SK-N-SH (cell line): ENCODE measurements around the gene MIER1. TPM values are rescaled to one million over a fixed set of nuclear protein-coding genes. Genes with fewer than 3 reads are reported as not detected.

Source experiments
- CTCF ChIA-PET: fragments of 300-600, 350-600 bp; formaldehyde crosslinking; extraction: SDS; loops from one replicate; lab custom pipeline; 2021; lab: Yijun Ruan, JAX
- POLR2A ChIA-PET: fragments of 350-600 bp; sonication (Branson Sonifier 250); formaldehyde crosslinking; extraction: SDS; loops from one replicate; lab custom pipeline; 2020; ENCODE audit warnings: antibody characterized with exemption, inconsistent platforms; lab: Yijun Ruan, JAX
- DNase-seq: peaks from one replicate; pipeline ENCODE4 v3.0.0; 2012
- H2AFZ ChIP-seq: fragments of 200-600 bp; sonication (generic); 2 replicates; pipeline ENCODE4 v1.8.1; 2016; ENCODE audit warnings: antibody characterized with exemption, mild to moderate bottlenecking, low read depth
- H3F3A ChIP-seq: fragments of 200-600 bp; sonication (generic); replicated peaks from 2 replicates; pipeline ENCODE3; 2016; ENCODE audit warnings: antibody characterized with exemption, mild to moderate bottlenecking; ENCODE audit not compliant: insufficient read depth
- H3K27ac ChIP-seq, 2 experiments: fragments of 200-500 bp in 1 of 2; fragments of 200-600 bp in 1 of 2; sonication (Bioruptor generic) in 1 of 2; sonication (generic), shearing (Covaris generic) in 1 of 2; 2 replicates each; pipeline versions ENCODE4 v1.5.1 to v1.6.1; 2014 to 2016; ENCODE audit warnings: low read depth in 2 of 2, inconsistent platforms in 1 of 2, low read length in 1 of 2, mild to moderate bottlenecking in 1 of 2, mixed read lengths in 1 of 2
- H3K27me3 ChIP-seq: fragments of 200-600 bp; sonication (generic), shearing (Covaris generic); 2 replicates; pipeline ENCODE4 v1.6.1; 2016; ENCODE audit warnings: mixed run types; ENCODE audit not compliant: insufficient read depth
- H3K36me3 ChIP-seq, 2 experiments: fragments of 200-500 bp in 1 of 2; fragments of 200-600 bp in 1 of 2; sonication (Bioruptor generic) in 1 of 2; sonication (generic) in 1 of 2; replicated peaks in 1 of 2; 2 replicates each; pipeline versions ENCODE3 to v1.5.1; 2014 to 2016; ENCODE audit warnings: low read length in 1 of 2, mild to moderate bottlenecking in 1 of 2; ENCODE audit not compliant: insufficient read depth in 2 of 2, control insufficient read depth in 1 of 2
- H3K4me1 ChIP-seq, 2 experiments: fragments of 200-500 bp in 1 of 2; fragments of 200-600 bp in 1 of 2; sonication (Bioruptor generic) in 1 of 2; sonication (generic), shearing (Covaris generic) in 1 of 2; 2 replicates each; pipeline versions ENCODE4 v1.5.1 to v1.6.1; 2014 to 2016; ENCODE audit warnings: low read depth in 1 of 2, low read length in 1 of 2, mixed run types in 1 of 2; ENCODE audit not compliant: insufficient read depth in 2 of 2, control insufficient read depth in 1 of 2
- H3K4me2 ChIP-seq: fragments of 200-600 bp; sonication (generic), shearing (Covaris generic); 2 replicates; pipeline ENCODE4 v1.6.1; 2017; ENCODE audit warnings: mixed run types
- H3K4me3 ChIP-seq, 2 experiments: fragments of 200-500 bp in 1 of 2; fragments of 200-600 bp in 1 of 2; sonication (Bioruptor generic) in 1 of 2; sonication (generic), shearing (Covaris generic) in 1 of 2; 2 replicates each; pipeline versions ENCODE4 v1.5.1 to v1.8.1; 2014 to 2016; ENCODE audit warnings: low read depth in 2 of 2, inconsistent platforms in 1 of 2, low read length in 1 of 2, mild to moderate bottlenecking in 1 of 2, mixed read lengths in 1 of 2, moderate library complexity in 1 of 2
- H3K79me2 ChIP-seq: fragments of 200-600 bp; sonication (generic); 2 replicates; pipeline ENCODE4 v1.8.1; 2017; ENCODE audit warnings: mild to moderate bottlenecking; ENCODE audit not compliant: insufficient read depth
- H3K9ac ChIP-seq: fragments of 200-600 bp; sonication (generic); 2 replicates; pipeline ENCODE4 v1.6.1; 2017; ENCODE audit warnings: mixed run types
- H3K9me2 ChIP-seq: fragments of 200-600 bp; sonication (generic); 2 replicates; pipeline ENCODE4 v1.6.1; 2017; ENCODE audit warnings: mixed run types
- H3K9me3 ChIP-seq: fragments of 200-600 bp; sonication (generic); 2 replicates; pipeline ENCODE4 v1.6.1; 2017; ENCODE audit warnings: mixed run types, mild to moderate bottlenecking, moderate library complexity
- H4K20me1 ChIP-seq: fragments of 200-600 bp; sonication (generic); 2 replicates; pipeline ENCODE4 v1.6.1; 2017; ENCODE audit warnings: mild to moderate bottlenecking, mixed run types; ENCODE audit not compliant: insufficient read depth
- CHD2 ChIP-seq: fragments of 150-350 bp; IDR thresholded peaks from 2 replicates; pipeline ENCODE4 v1.6.1; 2018; ENCODE audit warnings: low read length; ENCODE audit not compliant: partially characterized antibody
- ELF1 ChIP-seq: IDR thresholded peaks from 2 replicates; pipeline ENCODE4 v1.4.0; 2012
- EP300 ChIP-seq, 2 experiments: IDR thresholded peaks; 2 replicates each; pipeline versions ENCODE4 v1.4.0 to v1.6.1; 2012; ENCODE audit warnings: borderline replicate concordance in 1 of 2, low read depth in 1 of 2, low read length in 1 of 2
- EZH2phosphoT487 ChIP-seq: fragments of 200-600 bp; sonication (generic); IDR thresholded peaks from 2 replicates; pipeline ENCODE4 v1.6.1; 2017; ENCODE audit warnings: low read depth, mixed run types, mild to moderate bottlenecking, antibody characterized with exemption, moderate library complexity, borderline replicate concordance
- GATA2 ChIP-seq: sonication (generic); formaldehyde crosslinking; IDR thresholded peaks from 2 replicates; pipeline ENCODE4 v1.5.0; 2020; ENCODE audit warnings: mild to moderate bottlenecking, missing genetic modification reagents
- MAX ChIP-seq: IDR thresholded peaks from 2 replicates; pipeline ENCODE4 v1.4.0; 2012; ENCODE audit warnings: low read depth
- MEF2A ChIP-seq: IDR thresholded peaks from 2 replicates; pipeline ENCODE4 v1.4.0; 2012; ENCODE audit warnings: low read depth, borderline replicate concordance
- NFIC ChIP-seq: IDR thresholded peaks from 2 replicates; pipeline ENCODE4 v1.4.0; 2012; ENCODE audit warnings: borderline replicate concordance
- RCOR1 ChIP-seq: fragments of 150-350 bp; IDR thresholded peaks from 2 replicates; pipeline ENCODE4 v1.6.1; 2017; ENCODE audit warnings: antibody characterized with exemption, low read length
- RXRA ChIP-seq: IDR thresholded peaks from 2 replicates; pipeline ENCODE4 v1.4.0; 2012; ENCODE audit warnings: low read depth, mild to moderate bottlenecking, borderline replicate concordance
- SIN3A ChIP-seq: IDR thresholded peaks from 2 replicates; pipeline ENCODE4 v1.6.1; 2012; ENCODE audit warnings: low read depth, mild to moderate bottlenecking, low read length, moderate library complexity, borderline replicate concordance
- TAF1 ChIP-seq: IDR thresholded peaks from 2 replicates; pipeline ENCODE4 v1.6.1; 2012; ENCODE audit warnings: low read depth, mild to moderate bottlenecking, low read length, moderate library complexity, borderline replicate concordance
- YY1 ChIP-seq: IDR thresholded peaks from 2 replicates; pipeline ENCODE4 v1.4.0; 2012; ENCODE audit warnings: low read depth, mild to moderate bottlenecking
- ZBTB33 ChIP-seq: IDR thresholded peaks from 2 replicates; pipeline ENCODE4 v1.4.0; 2012; ENCODE audit warnings: low read depth, borderline replicate concordance
- WGBS: methylation state at CpG from one replicate; pipeline ENCODE4 v1.1.6; 2017; ENCODE audit warnings: low lambda C conversion rate; 5-methylcytosine and 5-hydroxymethylcytosine counted together
- polyA plus RNA-seq, 3 experiments: library from polyadenylated mRNA; depleted of rRNA; stranded (reverse); fragments of >200 nt; gene quantifications; 2 replicates each; pipeline ENCODE4 v1.2.3, GENCODE V29; 2012
- TF ChIP-seq, protein P1 (sequence below): fragments of 150-350 bp; IDR thresholded peaks from 2 replicates; pipeline ENCODE4 v1.6.1; 2017; ENCODE audit warnings: antibody characterized with exemption, low read length, low read depth, borderline replicate concordance
- TF ChIP-seq, protein P2 (sequence below): IDR thresholded peaks from 2 replicates; pipeline ENCODE4 v1.6.1; 2012; ENCODE audit warnings: mild to moderate bottlenecking, low read depth, low read length, moderate library complexity
- TF ChIP-seq, protein P3 (sequence below): IDR thresholded peaks from 2 replicates; pipeline ENCODE4; 2012
- TF ChIP-seq, protein P4 (sequence below): fragments of 150-350 bp; IDR thresholded peaks from 2 replicates; pipeline ENCODE4 v1.6.1; 2016; ENCODE audit warnings: mild to moderate bottlenecking, low read depth, low read length

The MIER1 gene
- polyA plus RNA-seq, 1 of the 3 experiments (the other 2 are of a cell fraction), result 4.4 TPM

DNA sequence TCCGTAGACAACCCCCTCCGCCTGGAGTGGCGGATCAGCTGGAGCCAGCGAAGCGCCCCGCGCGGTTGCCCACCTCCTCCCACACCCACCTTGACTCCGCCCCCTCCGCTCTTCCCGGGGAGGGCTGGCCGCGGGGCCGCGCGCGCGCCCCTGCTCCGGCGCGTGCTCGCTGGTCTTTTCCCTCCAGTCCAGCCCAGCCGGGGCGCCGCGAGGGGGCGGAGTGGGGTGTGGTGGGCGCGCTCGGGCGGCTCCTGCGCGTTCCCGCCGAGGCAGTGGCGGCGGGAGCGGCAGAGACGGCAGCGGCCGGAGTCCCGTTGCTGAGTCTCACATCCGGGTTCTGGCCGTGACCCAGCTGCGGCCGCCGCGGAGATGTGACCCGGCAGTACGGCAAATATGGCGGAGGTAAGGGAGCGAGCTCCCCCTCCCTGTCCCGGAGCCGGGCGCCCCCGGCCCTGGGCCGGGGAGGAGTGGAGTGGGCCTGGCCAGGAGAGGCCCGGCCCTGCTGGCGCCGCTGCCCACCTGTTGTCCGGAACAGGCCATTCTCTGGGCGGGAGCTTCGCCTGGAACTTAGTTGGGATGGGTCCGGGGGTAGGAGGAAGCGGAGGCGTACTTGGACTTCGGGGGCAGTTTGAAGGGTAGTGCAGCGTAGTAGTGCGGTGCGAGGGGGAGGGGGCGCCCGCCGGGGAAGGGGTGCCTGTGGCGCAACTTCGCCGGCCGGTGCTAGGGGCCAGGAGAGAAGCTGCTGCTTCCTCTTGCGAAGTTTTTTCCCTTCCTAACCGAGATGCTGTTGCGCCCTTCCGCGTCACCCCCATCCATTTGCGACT is 5.4 kb downstream of the MIER1 start:
- H3K27ac ChIP-seq, result peak overlapping the region; percentile 85 to 91
- peak overlapping the region; percentile 82 for H3K4me2 ChIP-seq
- H3K4me1 ChIP-seq, result peaks cover 22 to 30% of the 10 kb centered on the region in 2 experiments
- peak overlapping the region; percentile 65; the same call in 1 of the 2 replicates for H2AFZ ChIP-seq
- H3K9me2 ChIP-seq, result no peaks in the 10 kb centered on the region
- ChIA-PET POLR2A (interaction anchor here (0.9 to 1.4 kb wide), 6 partner anchors 12 to 500 kb away, joined by 3 to 4 read pairs (median 3); partner anchors contain the start of genes SERBP1 and SLC35D1), CTCF (interaction anchor here (0.6 to 1.9 kb wide), 5 partner anchors 10 to 528 kb away, joined by 3 to 8 read pairs (median 5); no protein-coding TSS in a partner anchor)
- H3K9ac ChIP-seq, result peak overlapping the region; percentile 90
- peak overlapping the region; percentile 86 to 89 for H3K4me3 ChIP-seq
- peak; percentile 95 for DNase-seq
- peaks cover 20 to 24% of the 10 kb centered on the region in 2 experiments for H3K36me3 ChIP-seq
- peaks cover 25% of the 10 kb centered on the region for H3F3A ChIP-seq
- 4% methylated on average over 48 of the region's 83 CpGs for WGBS
- no peaks in the 10 kb centered on the region for H3K27me3 ChIP-seq
- H3K9me3 ChIP-seq, result no peaks in the 10 kb centered on the region
- H4K20me1 ChIP-seq, result peaks cover 28% of the 10 kb centered on the region
- peaks cover 89% of the 10 kb centered on the region for H3K79me2 ChIP-seq
- TF ChIP-seq TAF1 (peak; percentile 65; the same call in 1 of the 2 replicates), CHD2 (peak; percentile 24), MEF2A (no peak), EP300 (IDR thresholded peaks at IDR 0.05; ENCODE audit: borderline replicate concordance in 1 of 2, low read depth in 1 of 2, low read length in 1 of 2) (peak in 1 of 2 experiments; percentile 11; a peak in 2 of 4 replicates), ELF1 (0 out of 2 replicates have a peak, but pooled peaks have one; percentile 34), RCOR1 (0 out of 2 replicates have a peak, but pooled peaks have one; percentile 6), RXRA (no peak), NFIC (peak; percentile 21; the same call in 1 of the 2 replicates), ZBTB33 (no peak), MAX (no peak; the same call in 1 of the 2 replicates), YY1 (peak; percentile 85), SIN3A (peak; percentile 77; the same call in 1 of the 2 replicates), GATA2 (CRISPR knock-in tag) (no peak), EZH2phosphoT487 (no peak)
- TF ChIP-seq, protein P1, sequence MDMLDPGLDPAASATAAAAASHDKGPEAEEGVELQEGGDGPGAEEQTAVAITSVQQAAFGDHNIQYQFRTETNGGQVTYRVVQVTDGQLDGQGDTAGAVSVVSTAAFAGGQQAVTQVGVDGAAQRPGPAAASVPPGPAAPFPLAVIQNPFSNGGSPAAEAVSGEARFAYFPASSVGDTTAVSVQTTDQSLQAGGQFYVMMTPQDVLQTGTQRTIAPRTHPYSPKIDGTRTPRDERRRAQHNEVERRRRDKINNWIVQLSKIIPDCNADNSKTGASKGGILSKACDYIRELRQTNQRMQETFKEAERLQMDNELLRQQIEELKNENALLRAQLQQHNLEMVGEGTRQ, result no peak
- TF ChIP-seq, protein P2, sequence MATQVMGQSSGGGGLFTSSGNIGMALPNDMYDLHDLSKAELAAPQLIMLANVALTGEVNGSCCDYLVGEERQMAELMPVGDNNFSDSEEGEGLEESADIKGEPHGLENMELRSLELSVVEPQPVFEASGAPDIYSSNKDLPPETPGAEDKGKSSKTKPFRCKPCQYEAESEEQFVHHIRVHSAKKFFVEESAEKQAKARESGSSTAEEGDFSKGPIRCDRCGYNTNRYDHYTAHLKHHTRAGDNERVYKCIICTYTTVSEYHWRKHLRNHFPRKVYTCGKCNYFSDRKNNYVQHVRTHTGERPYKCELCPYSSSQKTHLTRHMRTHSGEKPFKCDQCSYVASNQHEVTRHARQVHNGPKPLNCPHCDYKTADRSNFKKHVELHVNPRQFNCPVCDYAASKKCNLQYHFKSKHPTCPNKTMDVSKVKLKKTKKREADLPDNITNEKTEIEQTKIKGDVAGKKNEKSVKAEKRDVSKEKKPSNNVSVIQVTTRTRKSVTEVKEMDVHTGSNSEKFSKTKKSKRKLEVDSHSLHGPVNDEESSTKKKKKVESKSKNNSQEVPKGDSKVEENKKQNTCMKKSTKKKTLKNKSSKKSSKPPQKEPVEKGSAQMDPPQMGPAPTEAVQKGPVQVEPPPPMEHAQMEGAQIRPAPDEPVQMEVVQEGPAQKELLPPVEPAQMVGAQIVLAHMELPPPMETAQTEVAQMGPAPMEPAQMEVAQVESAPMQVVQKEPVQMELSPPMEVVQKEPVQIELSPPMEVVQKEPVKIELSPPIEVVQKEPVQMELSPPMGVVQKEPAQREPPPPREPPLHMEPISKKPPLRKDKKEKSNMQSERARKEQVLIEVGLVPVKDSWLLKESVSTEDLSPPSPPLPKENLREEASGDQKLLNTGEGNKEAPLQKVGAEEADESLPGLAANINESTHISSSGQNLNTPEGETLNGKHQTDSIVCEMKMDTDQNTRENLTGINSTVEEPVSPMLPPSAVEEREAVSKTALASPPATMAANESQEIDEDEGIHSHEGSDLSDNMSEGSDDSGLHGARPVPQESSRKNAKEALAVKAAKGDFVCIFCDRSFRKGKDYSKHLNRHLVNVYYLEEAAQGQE, result 0 out of 2 replicates have a peak, but pooled peaks have one; percentile 16
- TF ChIP-seq, protein P3, sequence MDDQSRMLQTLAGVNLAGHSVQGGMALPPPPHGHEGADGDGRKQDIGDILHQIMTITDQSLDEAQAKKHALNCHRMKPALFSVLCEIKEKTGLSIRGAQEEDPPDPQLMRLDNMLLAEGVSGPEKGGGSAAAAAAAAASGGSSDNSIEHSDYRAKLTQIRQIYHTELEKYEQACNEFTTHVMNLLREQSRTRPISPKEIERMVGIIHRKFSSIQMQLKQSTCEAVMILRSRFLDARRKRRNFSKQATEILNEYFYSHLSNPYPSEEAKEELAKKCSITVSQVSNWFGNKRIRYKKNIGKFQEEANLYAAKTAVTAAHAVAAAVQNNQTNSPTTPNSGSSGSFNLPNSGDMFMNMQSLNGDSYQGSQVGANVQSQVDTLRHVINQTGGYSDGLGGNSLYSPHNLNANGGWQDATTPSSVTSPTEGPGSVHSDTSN, result peak; percentile 33
- TF ChIP-seq, protein P4, sequence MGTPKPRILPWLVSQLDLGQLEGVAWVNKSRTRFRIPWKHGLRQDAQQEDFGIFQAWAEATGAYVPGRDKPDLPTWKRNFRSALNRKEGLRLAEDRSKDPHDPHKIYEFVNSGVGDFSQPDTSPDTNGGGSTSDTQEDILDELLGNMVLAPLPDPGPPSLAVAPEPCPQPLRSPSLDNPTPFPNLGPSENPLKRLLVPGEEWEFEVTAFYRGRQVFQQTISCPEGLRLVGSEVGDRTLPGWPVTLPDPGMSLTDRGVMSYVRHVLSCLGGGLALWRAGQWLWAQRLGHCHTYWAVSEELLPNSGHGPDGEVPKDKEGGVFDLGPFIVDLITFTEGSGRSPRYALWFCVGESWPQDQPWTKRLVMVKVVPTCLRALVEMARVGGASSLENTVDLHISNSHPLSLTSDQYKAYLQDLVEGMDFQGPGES, result no peak
